H1 (cell line): ENCODE data around the gene VAMP4. TPM values are rescaled to one million over a fixed set of nuclear protein-coding genes. Genes with fewer than 3 reads are reported as not detected.

Source experiments
- CHD7 ChIP-seq: fragments of 300-600 bp; sonication (generic); IDR thresholded peaks from 2 replicates; pipeline ENCODE4 v1.7.1; 2012; ENCODE audit warnings: low read length, moderate library complexity, mild to moderate bottlenecking, inconsistent platforms; ENCODE audit not compliant: insufficient replicate concordance
- CREB1 ChIP-seq: IDR thresholded peaks from 2 replicates; pipeline ENCODE4 v1.6.1; 2012; ENCODE audit warnings: inconsistent platforms
- EGR1 ChIP-seq: IDR thresholded peaks from 2 replicates; pipeline ENCODE4 v1.6.1; 2011; ENCODE audit warnings: low read depth, low read length, borderline replicate concordance
- HDAC6 ChIP-seq: IDR thresholded peaks from one replicate; pipeline ENCODE4 v1.7.1; 2012; ENCODE audit warnings: low read depth, mild to moderate bottlenecking, inconsistent platforms, low read length, moderate library complexity
- KDM4A ChIP-seq: IDR thresholded peaks from one replicate; pipeline ENCODE4 v1.7.1; 2012; ENCODE audit warnings: low read depth, mild to moderate bottlenecking, moderate library complexity, low read length, inconsistent platforms; ENCODE audit not compliant: severe bottlenecking
- RAD21 ChIP-seq, 2 experiments: IDR thresholded peaks in 1 of 2; conservative IDR thresholded peaks in 1 of 2; 2 replicates each; pipeline ENCODE4 v1.6.1; 2011; ENCODE audit warnings: low read depth in 2 of 2, low read length in 2 of 2, improper control_type of control experiment in 1 of 2, inconsistent platforms in 1 of 2, mild to moderate bottlenecking in 1 of 2, moderate library complexity in 1 of 2
- SRF ChIP-seq: IDR thresholded peaks from 2 replicates; pipeline ENCODE4 v1.6.1; 2011; ENCODE audit warnings: mild to moderate bottlenecking, low read depth, low read length, moderate library complexity
- TAF7 ChIP-seq: optimal IDR thresholded peaks from 2 replicates; pipeline ENCODE3; 2011; ENCODE audit warnings: low read depth, mild to moderate bottlenecking, inconsistent platforms, low read length, moderate library complexity, borderline replicate concordance
- TEAD4 ChIP-seq: IDR thresholded peaks from 2 replicates; pipeline ENCODE4 v1.6.1; 2012; ENCODE audit warnings: low read depth, low read length, inconsistent platforms, mixed read lengths
- polyA plus RNA-seq, 7 experiments: library from polyadenylated mRNA; depleted of rRNA in 3 of 7; stranded (reverse) in 5 of 7; unstranded in 2 of 7; fragments of >200 nt in 5 of 7; fragments of 200-250 nt in 2 of 7; gene quantifications; 1 replicate in 5 of 7; 2 replicates in 1 of 7; 4 replicates in 1 of 7; pipeline versions ENCODE4 v1.2.1 to v1.2.3, GENCODE V29; 2011 to 2013; ENCODE audit warnings: missing spikeins in 2 of 7, mixed read lengths in 2 of 7
- total RNA-seq: library from RNA; stranded (reverse); fragmentation: NEBNext Ultra II Directional; extraction: Animal tissue kit (Norgen Biotek cat#: 25700); gene quantifications from 2 replicates; pipeline ENCODE4 v1.2.1, GENCODE V29; 2021
- TF ChIP-seq, protein P1 (sequence below): IDR thresholded peaks from 2 replicates; pipeline ENCODE4 v1.6.1; 2012; ENCODE audit warnings: inconsistent platforms

Gene VAMP4
- total and polyA plus RNA-seq, 2 of the 8 experiments (the other 6 are each of a cell fraction or from before 2014, with no cell fraction given), result 1.6 to 13.9 TPM

DNA sequence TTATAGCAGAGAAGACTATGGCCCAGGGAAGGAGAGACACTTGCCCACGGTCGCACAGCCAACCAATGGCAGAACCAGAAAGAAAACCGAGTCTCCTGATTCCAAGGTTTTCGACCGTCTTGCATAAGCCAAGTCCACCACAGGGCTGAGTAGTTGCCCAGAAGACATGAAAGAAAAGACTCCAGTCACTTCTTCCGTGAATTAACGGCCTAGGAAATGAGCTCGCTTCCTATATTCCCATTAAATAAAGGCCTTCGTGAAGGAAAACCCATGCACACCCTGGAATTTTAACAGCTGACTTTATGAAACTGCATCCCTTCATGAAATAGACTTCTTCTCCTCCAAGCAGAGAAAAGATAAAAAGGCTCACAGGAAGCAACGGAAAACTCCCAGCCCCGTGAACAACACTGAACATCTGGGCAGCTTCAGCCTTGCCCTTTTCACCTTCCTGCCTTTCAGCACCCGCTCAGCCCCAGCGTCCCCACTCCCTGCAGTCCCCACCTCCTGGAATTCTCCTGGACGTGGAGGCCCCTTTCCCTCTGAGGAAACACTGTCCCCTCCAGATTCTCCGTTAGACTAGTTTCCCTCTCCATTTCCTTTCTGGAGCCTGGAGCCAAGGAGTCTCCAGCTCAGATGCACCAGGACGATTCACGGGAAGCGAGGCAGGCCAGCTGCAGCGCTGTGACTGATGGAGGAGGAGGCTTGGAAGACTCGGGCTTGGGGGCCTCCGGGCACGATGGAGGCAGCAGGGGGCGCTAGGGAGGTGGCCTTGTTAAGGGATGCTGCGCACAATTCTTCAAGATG lies 86.7 kb downstream of the VAMP4 start (continued):
- TF ChIP-seq, protein P1, sequence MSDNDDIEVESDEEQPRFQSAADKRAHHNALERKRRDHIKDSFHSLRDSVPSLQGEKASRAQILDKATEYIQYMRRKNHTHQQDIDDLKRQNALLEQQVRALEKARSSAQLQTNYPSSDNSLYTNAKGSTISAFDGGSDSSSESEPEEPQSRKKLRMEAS, result peak; percentile 59
- TF ChIP-seq KDM4A (no peak), SRF (no peak), RAD21 (IDR thresholded peaks at IDR 0.05 in 1 of 2, conservative IDR thresholded peaks at IDR 0.05 in 1 of 2; ENCODE audit: low read depth in 2 of 2, low read length in 2 of 2) (peak; percentile 65 to 71), HDAC6 (no peak), CREB1 (peak; percentile 41; the same call in 1 of the 2 replicates), EGR1 (no peak), TEAD4 (no peak), TAF7 (peak; percentile 21), CHD7 (no peak)
